HG02642 (cell line): ENCODE results near the gene MFSD12.

Source experiments
- ATAC-seq: cut with Tn5 transposase; IDR thresholded peaks from one replicate; pipeline ENCODE4 v1.9.1; 2021; ENCODE audit warnings: mild to moderate bottlenecking; ENCODE audit not compliant: unreplicated experiment, poor library complexity

MFSD12 gene

GRCh38 chr19:3557461-3558248 is at the start of gene MFSD12:
MFSD12 (minus strand) TSS chr19:3557586; CDS start chr19:3557403, 183 bp downstream.
- peak; percentile 89 for ATAC-seq

GRCh38 chr19:3606690-3607289 is 49.4 kb upstream of the MFSD12 start, which contains the start of gene TBXA2R:
TBXA2R (minus strand) TSS chr19:3606875; CDS start chr19:3600634, 6,241 bp downstream.
- ATAC-seq: no peak

GRCh38 chr19:3606174-3606689 is 48.8 kb upstream of the MFSD12 start:
- ATAC-seq: no peak

GRCh38 chr19:3605770-3606169 is 48.4 kb upstream of the MFSD12 start:
- no peak for ATAC-seq

GRCh38 chr19:3605361-3605760 is 48.0 kb upstream of the MFSD12 start:
- ATAC-seq: no peak

GRCh38 chr19:3604987-3605343 is 47.6 kb upstream of the MFSD12 start:
- no peak for ATAC-seq

GRCh38 chr19:3604227-3604986 is 47.0 kb upstream of the MFSD12 start:
- ATAC-seq: no peak

- no peak for ATAC-seq
Measured at GRCh38 chr19:3603121-3603811, 45.9 kb upstream of the MFSD12 start.

GRCh38 chr19:3601021-3601420 is 43.6 kb upstream of the MFSD12 start:
- ATAC-seq: no peak

GRCh38 chr19:3599776-3600187 is 42.4 kb upstream of the MFSD12 start:
- ATAC-seq: no peak

- no peak for ATAC-seq
Measured at GRCh38 chr19:3595521-3596061, 38.2 kb upstream of the MFSD12 start.

GRCh38 chr19:3593156-3593555 is 35.8 kb upstream of the MFSD12 start:
- ATAC-seq: no peak

GRCh38 chr19:3591876-3592613 is 34.7 kb upstream of the MFSD12 start:
- ATAC-seq: no peak

GRCh38 chr19:3590991-3591659 is 33.7 kb upstream of the MFSD12 start:
- ATAC-seq: no peak

GRCh38 chr19:3589949-3590348 is 32.6 kb upstream of the MFSD12 start:
- ATAC-seq: no peak

- ATAC-seq: no peak
Measured at GRCh38 chr19:3589439-3589838, 32.1 kb upstream of the MFSD12 start.

- ATAC-seq: no peak
Measured at GRCh38 chr19:3586707-3587346, 29.4 kb upstream of the MFSD12 start.

- ATAC-seq: no peak
Measured at GRCh38 chr19:3586127-3586626, 28.8 kb upstream of the MFSD12 start.
